Renal cortical epithelial cell (primary cell): ENCODE data around the gene ANO2. TPM values are rescaled to one million over a fixed set of nuclear protein-coding genes. Genes with fewer than 3 reads are reported as not detected.
"Not testable (repeated sequence)": the region's sequence is repeated elsewhere in the genome, so short reads cannot be mapped to it uniquely, and the experiment has no call there.

Source experiments
- DNase-seq: peaks from one replicate; pipeline ENCODE4 v3.0.0-alpha.2; 2011; ENCODE audit warnings: low read depth
- total RNA-seq: library from RNA; depleted of rRNA; stranded (reverse); fragments of >200 nt; gene quantifications from 2 replicates; pipeline ENCODE4 v1.2.3, GENCODE V29; 2014

The ANO2 gene
- total RNA-seq, 1 donor from 2014 or later: 2.4 TPM

GRCh38 chr12:5818877-5819276, 126.2 kb downstream of the ANO2 start:
- DNase-seq: not testable (repeated sequence)

GRCh38 chr12:5817246-5817645, 127.8 kb downstream of the ANO2 start:
- DNase-seq: peak; percentile 74

GRCh38 chr12:5809586-5809985, 135.5 kb downstream of the ANO2 start:
- DNase-seq: no peak

GRCh38 chr12:5808981-5809380, 136.1 kb downstream of the ANO2 start:
- DNase-seq: peak; percentile 97

- peak; percentile 11 for DNase-seq
Measured at GRCh38 chr12:5807514-5808219, 137.4 kb downstream of the ANO2 start.

- DNase-seq: peak; percentile 81
Measured at GRCh38 chr12:5807090-5807414, 138.0 kb downstream of the ANO2 start.

- DNase-seq: peak; percentile 56
Measured at GRCh38 chr12:5806371-5807089, 138.5 kb downstream of the ANO2 start.

GRCh38 chr12:5803532-5803931, 141.5 kb downstream of the ANO2 start:
- no peak for DNase-seq

GRCh38 chr12:5798242-5799015, 146.6 kb downstream of the ANO2 start:
- peak; percentile 42 for DNase-seq

- DNase-seq: no peak
Measured at GRCh38 chr12:5797661-5798060, 147.4 kb downstream of the ANO2 start.

- DNase-seq: no peak
Measured at GRCh38 chr12:5796959-5797225, 148.2 kb downstream of the ANO2 start.

GRCh38 chr12:5796171-5796958, 148.7 kb downstream of the ANO2 start:
- no peak for DNase-seq

- DNase-seq: no peak
Measured at GRCh38 chr12:5794156-5794555, 150.9 kb downstream of the ANO2 start.

- peak; percentile 31 for DNase-seq
Measured at GRCh38 chr12:5792343-5792742, 152.7 kb downstream of the ANO2 start.

GRCh38 chr12:5789469-5789968, 155.5 kb downstream of the ANO2 start:
- DNase-seq: peak; percentile 13

- no peak for DNase-seq
Measured at GRCh38 chr12:5787828-5788227, 157.2 kb downstream of the ANO2 start.

GRCh38 chr12:5785601-5786000, 159.5 kb downstream of the ANO2 start:
- no peak for DNase-seq

- no peak for DNase-seq
Measured at GRCh38 chr12:5784462-5785130, 160.5 kb downstream of the ANO2 start.

- DNase-seq: no peak
Measured at GRCh38 chr12:5783289-5783920, 161.7 kb downstream of the ANO2 start.

- DNase-seq: no peak
Measured at GRCh38 chr12:5780536-5780935, 164.5 kb downstream of the ANO2 start.

- no peak for DNase-seq
Measured at GRCh38 chr12:5779401-5779800, 165.7 kb downstream of the ANO2 start.
